Nephron (organoid): ENCODE data around the gene IL15RA.

Experiments
- H3K27ac Mint-ChIP-seq, 3 experiments: 2 replicates each; pipeline ENCODE4 v1.8.0; 2020; ENCODE audit warnings: mixed read lengths in 3 of 3, mild to moderate bottlenecking in 2 of 3, moderate library complexity in 1 of 3
- H3K27me3 Mint-ChIP-seq: 2 replicates; pipeline ENCODE4 v1.8.0; 2021; ENCODE audit warnings: low read depth, mild to moderate bottlenecking, moderate library complexity, mixed read lengths
- H3K36me3 Mint-ChIP-seq: 2 replicates; pipeline ENCODE4 v1.8.0; 2020; ENCODE audit warnings: low read depth, mixed read lengths
- H3K4me1 Mint-ChIP-seq: 2 replicates; pipeline ENCODE4 v1.8.0; 2020; ENCODE audit warnings: mixed read lengths
- H3K4me3 Mint-ChIP-seq, 3 experiments: 2 replicates each; pipeline ENCODE4 v1.8.0; 2020; ENCODE audit warnings: mild to moderate bottlenecking in 3 of 3, mixed read lengths in 3 of 3, moderate library complexity in 2 of 3
- H3K9me3 Mint-ChIP-seq: 2 replicates; pipeline ENCODE4 v1.8.0; 2020; ENCODE audit warnings: mixed read lengths
- CTCF ChIP-seq, 3 experiments: fragments of 200-600 bp; sonication (generic); IDR thresholded peaks; one replicate each; pipeline ENCODE4 v1.5.0; 2021; ENCODE audit warnings: antibody characterized with exemption in 3 of 3; ENCODE audit not compliant: unreplicated experiment in 3 of 3

Gene IL15RA

GRCh38 chr10:5959581-5960069, 17.7 kb downstream of the IL15RA start:
- no peaks in the 10 kb centered on the region for H3K36me3 Mint-ChIP-seq
- H3K27ac Mint-ChIP-seq: no peak overlapping the region
- no peaks in the 10 kb centered on the region for H3K4me1 Mint-ChIP-seq
- peaks cover 13% of the 10 kb centered on the region for H3K27me3 Mint-ChIP-seq
- TF ChIP-seq CTCF (IDR thresholded peaks at IDR 0.05; ENCODE audit: unreplicated experiment in 3 of 3): no peak
- no peaks in the 10 kb centered on the region for H3K9me3 Mint-ChIP-seq
- H3K4me3 Mint-ChIP-seq: no peak overlapping the region

DNA sequence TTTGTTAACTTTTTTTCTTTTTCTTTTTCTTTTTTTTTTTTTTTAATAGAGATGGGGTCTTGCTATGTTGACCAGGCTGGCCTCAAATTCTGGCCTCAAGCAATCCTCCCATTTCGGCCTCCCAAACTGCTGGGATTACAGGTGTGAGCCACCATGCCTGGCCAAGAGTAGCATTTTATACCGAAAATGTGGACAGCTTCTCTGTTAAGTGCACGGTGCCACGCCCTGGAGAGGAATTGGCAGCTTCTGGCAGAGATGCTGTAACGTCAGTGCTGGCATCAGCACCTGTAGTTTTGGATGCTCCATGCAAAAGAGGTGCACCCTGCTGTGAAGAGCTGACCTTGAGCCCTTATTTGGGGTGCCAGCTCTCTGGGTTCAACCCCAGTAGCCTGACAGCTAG, 18.2 kb downstream of the IL15RA start:
- no peak overlapping the region for H3K4me3 Mint-ChIP-seq
- peaks cover 11% of the 10 kb centered on the region for H3K27me3 Mint-ChIP-seq
- no peak overlapping the region for H3K27ac Mint-ChIP-seq
- no peaks in the 10 kb centered on the region for H3K9me3 Mint-ChIP-seq
- no peaks in the 10 kb centered on the region for H3K4me1 Mint-ChIP-seq
- H3K36me3 Mint-ChIP-seq: no peaks in the 10 kb centered on the region
- TF ChIP-seq CTCF (IDR thresholded peaks at IDR 0.05; ENCODE audit: unreplicated experiment in 3 of 3): no peak

DNA sequence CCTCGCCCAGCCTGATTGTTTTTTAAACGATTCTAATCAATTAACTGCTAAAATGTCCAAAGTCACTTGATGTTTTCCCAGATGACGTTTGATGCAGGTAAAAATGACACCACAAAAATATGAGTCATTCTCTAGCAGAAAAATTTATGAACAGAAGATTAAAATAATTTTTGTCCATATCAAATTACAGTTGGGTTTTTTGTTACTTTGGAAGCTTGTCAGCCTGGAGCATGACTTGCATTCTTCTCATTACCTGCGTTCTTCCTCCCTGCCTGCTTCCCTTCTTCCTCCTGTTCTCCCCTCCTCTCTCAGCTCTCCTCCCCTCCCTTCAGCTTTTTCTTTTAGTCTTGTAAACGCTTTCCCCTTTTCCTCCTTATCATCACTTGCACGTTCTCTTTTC, 18.7 kb downstream of the IL15RA start:
- no peak overlapping the region for H3K27ac Mint-ChIP-seq
- H3K9me3 Mint-ChIP-seq: no peaks in the 10 kb centered on the region
- no peak overlapping the region for H3K4me3 Mint-ChIP-seq

DNA sequence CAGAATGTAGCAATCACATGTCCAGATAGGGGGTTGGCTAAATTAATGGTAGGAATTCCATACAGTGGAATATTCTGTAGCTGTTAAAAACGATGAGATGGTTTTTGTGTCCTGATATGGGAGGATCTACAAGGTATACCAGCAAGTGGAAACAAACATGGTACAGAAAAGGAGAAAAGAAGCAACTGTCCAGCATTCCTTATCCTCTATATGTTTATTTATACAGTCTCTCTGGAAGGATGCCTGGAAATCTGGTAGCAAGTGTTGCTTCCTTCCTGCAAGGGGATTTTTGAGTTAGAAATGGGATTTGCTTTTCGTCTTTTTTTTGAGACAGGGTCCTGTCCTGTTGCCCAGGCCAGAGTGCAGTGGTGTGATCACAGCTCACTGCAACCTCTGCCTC, 19.3 kb downstream of the IL15RA start:
- no peak overlapping the region for H3K27ac Mint-ChIP-seq
- H3K36me3 Mint-ChIP-seq: no peaks in the 10 kb centered on the region
- no peak for TF ChIP-seq CTCF (IDR thresholded peaks at IDR 0.05; ENCODE audit: unreplicated experiment in 3 of 3)
- H3K27me3 Mint-ChIP-seq: peaks cover 11% of the 10 kb centered on the region
- H3K9me3 Mint-ChIP-seq: no peaks in the 10 kb centered on the region
- H3K4me3 Mint-ChIP-seq: no peak overlapping the region
- H3K4me1 Mint-ChIP-seq: no peaks in the 10 kb centered on the region

More for the DNA sequence above, 18.7 kb downstream of the IL15RA start:
- no peak for TF ChIP-seq CTCF (IDR thresholded peaks at IDR 0.05; ENCODE audit: unreplicated experiment in 3 of 3)
- no peaks in the 10 kb centered on the region for H3K4me1 Mint-ChIP-seq
- peaks cover 11% of the 10 kb centered on the region for H3K27me3 Mint-ChIP-seq
- no peaks in the 10 kb centered on the region for H3K36me3 Mint-ChIP-seq

- no peaks in the 10 kb centered on the region for H3K9me3 Mint-ChIP-seq
- TF ChIP-seq CTCF (IDR thresholded peaks at IDR 0.05; ENCODE audit: unreplicated experiment in 3 of 3): no peak
- H3K27me3 Mint-ChIP-seq: peaks cover 14% of the 10 kb centered on the region
- H3K36me3 Mint-ChIP-seq: no peaks in the 10 kb centered on the region
- no peak overlapping the region for H3K4me3 Mint-ChIP-seq
- no peaks in the 10 kb centered on the region for H3K4me1 Mint-ChIP-seq
- no peak overlapping the region for H3K27ac Mint-ChIP-seq
Measured at GRCh38 chr10:5956146-5956936, 21.0 kb downstream of the IL15RA start.

DNA sequence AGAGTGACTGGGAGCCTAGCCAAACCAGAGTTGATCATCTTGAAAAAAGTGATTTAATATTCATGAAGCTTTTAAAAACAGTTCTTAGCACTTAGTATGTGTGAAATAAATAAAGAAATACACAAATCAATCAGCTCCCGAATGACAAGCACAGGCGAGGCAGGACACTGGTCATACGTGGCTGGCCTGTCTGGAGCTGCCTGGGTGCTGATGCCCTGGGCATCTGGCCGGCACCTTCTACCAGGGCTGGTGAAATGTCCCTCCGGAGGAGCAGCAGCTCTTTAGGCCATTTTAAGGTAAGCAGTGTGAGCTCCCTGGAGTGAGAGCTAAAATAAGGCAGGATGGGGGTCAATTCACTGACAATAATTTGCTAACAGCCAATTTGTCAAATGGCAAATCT, 23.7 kb downstream of the IL15RA start:
- Mint-ChIP-seq H3K27me3 (peaks cover 27% of the 10 kb centered on the region), H3K36me3 (no peaks in the 10 kb centered on the region), H3K4me3 (no peak overlapping the region), H3K4me1 (peaks cover 9% of the 10 kb centered on the region), H3K9me3 (no peaks in the 10 kb centered on the region), H3K27ac (no peak overlapping the region)
- no peak for TF ChIP-seq CTCF (IDR thresholded peaks at IDR 0.05; ENCODE audit: unreplicated experiment in 3 of 3)
